Measurements from ENCODE around the gene GRID1.
A peak's percentile ranks its signal among the peaks of the same experiment; 100 is the strongest.

GRID1 gene

DNA sequence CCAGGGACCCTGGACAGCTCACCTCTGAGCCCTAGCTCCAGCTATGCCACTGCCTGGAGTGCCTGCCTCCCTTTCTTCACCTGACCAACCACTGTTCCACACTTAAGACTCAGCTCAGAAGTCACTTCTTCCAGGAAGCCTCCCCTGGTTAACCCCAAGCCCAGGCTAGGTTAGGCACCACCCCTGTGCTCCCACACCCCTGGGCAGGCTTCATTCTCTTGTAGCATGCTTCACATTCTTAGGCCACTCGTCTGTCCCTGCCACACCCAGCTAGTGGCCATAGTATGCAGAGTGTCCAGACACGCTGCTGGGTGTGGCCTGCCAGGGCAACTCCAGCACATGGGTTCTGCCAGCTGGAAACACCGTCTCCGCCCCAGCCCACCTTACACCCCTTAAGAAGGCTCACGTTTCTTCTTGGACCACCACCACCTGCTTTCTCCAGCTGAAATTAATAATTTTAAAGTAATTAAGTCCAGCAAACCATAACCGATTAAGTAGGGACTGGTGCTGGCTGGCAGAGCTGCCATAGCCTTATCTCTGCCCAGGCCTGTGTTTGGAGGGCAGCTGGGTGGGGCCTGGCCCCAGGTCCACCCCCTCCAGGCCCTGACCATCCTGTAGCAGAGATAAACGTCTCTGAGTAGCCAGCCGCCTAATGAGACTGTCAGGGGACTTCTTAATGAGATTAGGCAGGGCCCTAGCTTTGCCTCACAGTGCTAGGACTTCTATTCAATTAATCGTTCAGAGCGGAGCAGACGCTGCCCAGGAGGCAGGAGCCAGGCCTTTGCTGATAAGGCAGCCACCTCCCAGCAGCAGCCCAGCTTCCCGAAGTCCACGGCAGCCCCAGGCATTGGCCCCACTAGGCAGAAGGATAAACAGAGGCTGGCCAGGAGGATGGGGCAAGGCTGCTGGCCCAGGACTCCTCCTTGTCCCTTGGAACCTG is 20.5 kb downstream of the GRID1 start:
- CTCF ChIA-PET, result interaction anchor here (0.9 kb wide), 1 partner anchor 11 kb away, joined by 3 read pairs; no protein-coding TSS in a partner anchor

GRCh38 chr10:86345296-86345858 is 21.2 kb downstream of the GRID1 start:
- POLR2A ChIA-PET, result no interaction called here
- CTCF ChIA-PET, result interaction anchor here (0.9 kb wide), 1 partner anchor 10 kb away, joined by 3 read pairs; no protein-coding TSS in a partner anchor
- TF ChIP-seq ZNF157 (tag by site-specific recombination; IDR thresholded peaks at IDR 0.05), result no peak
- TF ChIP-seq ZNF830 (tag by site-specific recombination; IDR thresholded peaks at IDR 0.05; ENCODE audit: low read depth), result no peak
- TF ChIP-seq ZNF555 (tag by site-specific recombination; conservative IDR thresholded peaks at IDR 0.05), result no peak
- no peak for TF ChIP-seq ZIC2 (tag by site-specific recombination; IDR thresholded peaks at IDR 0.05)
- TF ChIP-seq YY1 (tag by site-specific recombination; IDR thresholded peaks at IDR 0.05), result no peak
- H3K9me3 ChIP-seq (ENCODE audit: control insufficient read depth, insufficient read depth, low read depth, low read length), result no peaks in the 10 kb centered on the region
- no peaks in the 10 kb centered on the region for H3K36me3 ChIP-seq (ENCODE audit: control insufficient read depth in 2 of 2, insufficient read depth in 1 of 2, low read length in 2 of 2)
- H3K4me3 ChIP-seq (ENCODE audit: low read depth, low read length), result no peak overlapping the region
- H3K4me1 ChIP-seq (ENCODE audit: control insufficient read depth, insufficient read depth, low read length), result no peaks in the 10 kb centered on the region
- H3K27ac ChIP-seq (ENCODE audit: extremely low read depth, low read depth, low read length), result no peak overlapping the region

More for the DNA sequence above, 20.5 kb downstream of the GRID1 start:
- no peaks in the 10 kb centered on the region for H3K9me3 ChIP-seq (ENCODE audit: control insufficient read depth, insufficient read depth, low read depth, low read length)
- 0 out of 2 replicates have a peak, but pooled peaks have one; percentile 18 for TF ChIP-seq KLF1 (tag by site-specific recombination; IDR thresholded peaks at IDR 0.05)
- TF ChIP-seq ZNF76 (tag by site-specific recombination; IDR thresholded peaks at IDR 0.05; ENCODE audit: borderline replicate concordance, low read depth), result no peak
- TF ChIP-seq, protein P1, sequence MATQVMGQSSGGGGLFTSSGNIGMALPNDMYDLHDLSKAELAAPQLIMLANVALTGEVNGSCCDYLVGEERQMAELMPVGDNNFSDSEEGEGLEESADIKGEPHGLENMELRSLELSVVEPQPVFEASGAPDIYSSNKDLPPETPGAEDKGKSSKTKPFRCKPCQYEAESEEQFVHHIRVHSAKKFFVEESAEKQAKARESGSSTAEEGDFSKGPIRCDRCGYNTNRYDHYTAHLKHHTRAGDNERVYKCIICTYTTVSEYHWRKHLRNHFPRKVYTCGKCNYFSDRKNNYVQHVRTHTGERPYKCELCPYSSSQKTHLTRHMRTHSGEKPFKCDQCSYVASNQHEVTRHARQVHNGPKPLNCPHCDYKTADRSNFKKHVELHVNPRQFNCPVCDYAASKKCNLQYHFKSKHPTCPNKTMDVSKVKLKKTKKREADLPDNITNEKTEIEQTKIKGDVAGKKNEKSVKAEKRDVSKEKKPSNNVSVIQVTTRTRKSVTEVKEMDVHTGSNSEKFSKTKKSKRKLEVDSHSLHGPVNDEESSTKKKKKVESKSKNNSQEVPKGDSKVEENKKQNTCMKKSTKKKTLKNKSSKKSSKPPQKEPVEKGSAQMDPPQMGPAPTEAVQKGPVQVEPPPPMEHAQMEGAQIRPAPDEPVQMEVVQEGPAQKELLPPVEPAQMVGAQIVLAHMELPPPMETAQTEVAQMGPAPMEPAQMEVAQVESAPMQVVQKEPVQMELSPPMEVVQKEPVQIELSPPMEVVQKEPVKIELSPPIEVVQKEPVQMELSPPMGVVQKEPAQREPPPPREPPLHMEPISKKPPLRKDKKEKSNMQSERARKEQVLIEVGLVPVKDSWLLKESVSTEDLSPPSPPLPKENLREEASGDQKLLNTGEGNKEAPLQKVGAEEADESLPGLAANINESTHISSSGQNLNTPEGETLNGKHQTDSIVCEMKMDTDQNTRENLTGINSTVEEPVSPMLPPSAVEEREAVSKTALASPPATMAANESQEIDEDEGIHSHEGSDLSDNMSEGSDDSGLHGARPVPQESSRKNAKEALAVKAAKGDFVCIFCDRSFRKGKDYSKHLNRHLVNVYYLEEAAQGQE (tag by site-specific recombination; IDR thresholded peaks at IDR 0.05), result peak; percentile 89
- no peak overlapping the region for H3K27ac ChIP-seq (ENCODE audit: extremely low read depth, low read depth, low read length)
- H3K4me1 ChIP-seq (ENCODE audit: control insufficient read depth, insufficient read depth, low read length), result no peaks in the 10 kb centered on the region
- no peak overlapping the region for H3K4me3 ChIP-seq (ENCODE audit: low read depth, low read length)
- POLR2A ChIA-PET, result no interaction called here
- H3K36me3 ChIP-seq (ENCODE audit: control insufficient read depth in 2 of 2, insufficient read depth in 1 of 2, low read length in 2 of 2), result no peaks in the 10 kb centered on the region

GRCh38 chr10:86344714-86345161 is 21.9 kb downstream of the GRID1 start:
- Histone ChIP-seq H3K4me1 (ENCODE audit: control insufficient read depth, insufficient read depth, low read length) (no peaks in the 10 kb centered on the region), H3K27ac (ENCODE audit: extremely low read depth, low read depth, low read length) (no peak overlapping the region), H3K4me3 (ENCODE audit: low read depth, low read length) (no peak overlapping the region), H3K9me3 (ENCODE audit: control insufficient read depth, insufficient read depth, low read depth, low read length) (no peaks in the 10 kb centered on the region), H3K36me3 (ENCODE audit: control insufficient read depth in 2 of 2, insufficient read depth in 1 of 2, low read length in 2 of 2) (no peaks in the 10 kb centered on the region)
- POLR2A ChIA-PET, result no interaction called here
- CTCF ChIA-PET, result no interaction called here
- no peak for TF ChIP-seq SALL2 (tag by site-specific recombination; IDR thresholded peaks at IDR 0.05; ENCODE audit: borderline replicate concordance)
- no peak for TF ChIP-seq ZNF561 (tag by site-specific recombination; IDR thresholded peaks at IDR 0.05; ENCODE audit: borderline replicate concordance)
- TF ChIP-seq ZIC2 (tag by site-specific recombination; IDR thresholded peaks at IDR 0.05), result peak; percentile 45; the same call in 1 of the 2 replicates

DNA sequence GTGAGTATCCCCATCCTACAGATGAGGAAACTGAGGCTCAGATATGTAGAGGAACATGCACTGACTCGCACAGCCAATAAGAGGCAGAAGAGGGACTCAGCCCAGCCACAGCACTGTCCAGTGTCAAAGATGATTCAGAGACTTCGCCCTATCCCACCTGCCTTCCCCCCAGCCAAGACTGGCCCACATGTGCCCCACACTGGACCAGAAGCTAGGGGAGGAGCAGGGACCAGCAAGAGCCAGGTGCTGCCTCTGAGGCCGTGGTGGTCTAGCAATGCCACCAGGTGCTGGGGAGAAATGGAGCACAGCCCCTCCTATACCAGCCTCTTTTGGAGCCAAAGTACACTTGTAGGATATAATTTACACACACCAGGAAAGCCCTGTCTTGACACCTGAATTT is 22.3 kb downstream of the GRID1 start:
- no peak for TF ChIP-seq ZXDB (tag by site-specific recombination; IDR thresholded peaks at IDR 0.05)
- TF ChIP-seq GLI4 (tag by site-specific recombination; IDR thresholded peaks at IDR 0.05), result no peak
- no peak for TF ChIP-seq ZFP37 (tag by site-specific recombination; IDR thresholded peaks at IDR 0.05)
- TF ChIP-seq ZSCAN16 (tag by site-specific recombination; IDR thresholded peaks at IDR 0.05), result no peak
- no peak for TF ChIP-seq ZIC2 (tag by site-specific recombination; IDR thresholded peaks at IDR 0.05)
- H3K9me3 ChIP-seq (ENCODE audit: control insufficient read depth, insufficient read depth, low read depth, low read length), result no peaks in the 10 kb centered on the region
- no peaks in the 10 kb centered on the region for H3K36me3 ChIP-seq (ENCODE audit: control insufficient read depth in 2 of 2, insufficient read depth in 1 of 2, low read length in 2 of 2)
- H3K4me3 ChIP-seq (ENCODE audit: low read depth, low read length), result no peak overlapping the region
- POLR2A ChIA-PET, result no interaction called here
- no peaks in the 10 kb centered on the region for H3K4me1 ChIP-seq (ENCODE audit: control insufficient read depth, insufficient read depth, low read length)
- CTCF ChIA-PET, result no interaction called here
- no peak overlapping the region for H3K27ac ChIP-seq (ENCODE audit: extremely low read depth, low read depth, low read length)
